Ishikawa (cell line): Measurements from ENCODE around the gene TPD52L1.

Experiments
- CEBPB ChIP-seq: IDR thresholded peaks from 2 replicates; pipeline ENCODE4 v1.6.1; 2012
- CREB1 ChIP-seq: IDR thresholded peaks from 2 replicates; pipeline ENCODE4 v1.6.1; 2012; ENCODE audit warnings: low read depth
- EGR1 ChIP-seq: IDR thresholded peaks from 2 replicates; pipeline ENCODE4 v1.6.1; 2012
- EP300 ChIP-seq: IDR thresholded peaks from 2 replicates; pipeline ENCODE4 v1.6.1; 2012; ENCODE audit warnings: borderline replicate concordance
- FOXM1 ChIP-seq: IDR thresholded peaks from 2 replicates; pipeline ENCODE4 v1.6.1; 2012; ENCODE audit warnings: low read depth, borderline replicate concordance
- NFIC ChIP-seq: IDR thresholded peaks from 2 replicates; pipeline ENCODE4 v1.6.1; 2012
- RAD21 ChIP-seq: IDR thresholded peaks from 2 replicates; pipeline ENCODE4 v1.6.1; 2012; ENCODE audit warnings: low read depth
- TAF1 ChIP-seq: IDR thresholded peaks from 2 replicates; pipeline ENCODE4 v1.6.1; 2012; ENCODE audit warnings: low read depth, mild to moderate bottlenecking
- TCF12 ChIP-seq: IDR thresholded peaks from 2 replicates; pipeline ENCODE4 v1.6.1; 2012; ENCODE audit warnings: low read depth
- TEAD4 ChIP-seq: IDR thresholded peaks from 2 replicates; pipeline ENCODE4 v1.6.1; 2012
- YY1 ChIP-seq: IDR thresholded peaks from 2 replicates; pipeline ENCODE4 v1.6.1; 2012; ENCODE audit warnings: low read depth
- ZBTB7A ChIP-seq: IDR thresholded peaks from 2 replicates; pipeline ENCODE4 v1.6.1; 2012; ENCODE audit warnings: low read depth
- TF ChIP-seq, protein P1 (sequence below): IDR thresholded peaks from 2 replicates; pipeline ENCODE4 v1.6.1; 2012
- TF ChIP-seq, protein P2 (sequence below): IDR thresholded peaks from 2 replicates; pipeline ENCODE4 v1.6.1; 2012
- TF ChIP-seq, protein P3 (sequence below): IDR thresholded peaks from 2 replicates; pipeline ENCODE4 v1.6.1; 2012; ENCODE audit warnings: low read depth, mild to moderate bottlenecking

The TPD52L1 gene

DNA sequence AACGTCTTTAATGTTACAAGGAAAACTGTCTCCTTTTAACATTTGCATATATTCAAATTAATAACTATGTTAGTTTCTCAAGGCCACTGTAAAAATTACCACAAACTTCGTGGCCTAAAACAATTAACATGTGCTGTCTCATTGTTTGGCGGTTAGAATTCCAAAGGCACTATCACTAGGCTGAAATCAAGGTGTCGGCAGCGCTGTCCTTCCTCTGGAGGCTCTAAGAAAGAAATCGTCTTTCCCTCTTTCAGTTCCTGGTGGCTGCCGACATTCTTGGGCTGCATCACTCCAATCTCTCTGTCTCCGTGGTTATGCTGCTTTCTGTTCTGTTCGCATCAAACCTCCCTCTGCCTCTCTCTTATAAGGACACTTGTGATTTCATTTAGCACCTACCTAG, 4.2 kb downstream of the TPD52L1 start:
- TF ChIP-seq TAF1 (no peak), FOXM1 (no peak), CREB1 (no peak), TCF12 (no peak), RAD21 (no peak), TEAD4 (no peak), YY1 (no peak), ZBTB7A (no peak)
- TF ChIP-seq, protein P1, sequence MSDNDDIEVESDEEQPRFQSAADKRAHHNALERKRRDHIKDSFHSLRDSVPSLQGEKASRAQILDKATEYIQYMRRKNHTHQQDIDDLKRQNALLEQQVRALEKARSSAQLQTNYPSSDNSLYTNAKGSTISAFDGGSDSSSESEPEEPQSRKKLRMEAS = no peak
- TF ChIP-seq, protein P2, sequence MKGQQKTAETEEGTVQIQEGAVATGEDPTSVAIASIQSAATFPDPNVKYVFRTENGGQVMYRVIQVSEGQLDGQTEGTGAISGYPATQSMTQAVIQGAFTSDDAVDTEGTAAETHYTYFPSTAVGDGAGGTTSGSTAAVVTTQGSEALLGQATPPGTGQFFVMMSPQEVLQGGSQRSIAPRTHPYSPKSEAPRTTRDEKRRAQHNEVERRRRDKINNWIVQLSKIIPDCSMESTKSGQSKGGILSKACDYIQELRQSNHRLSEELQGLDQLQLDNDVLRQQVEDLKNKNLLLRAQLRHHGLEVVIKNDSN = no peak
- TF ChIP-seq, protein P3, sequence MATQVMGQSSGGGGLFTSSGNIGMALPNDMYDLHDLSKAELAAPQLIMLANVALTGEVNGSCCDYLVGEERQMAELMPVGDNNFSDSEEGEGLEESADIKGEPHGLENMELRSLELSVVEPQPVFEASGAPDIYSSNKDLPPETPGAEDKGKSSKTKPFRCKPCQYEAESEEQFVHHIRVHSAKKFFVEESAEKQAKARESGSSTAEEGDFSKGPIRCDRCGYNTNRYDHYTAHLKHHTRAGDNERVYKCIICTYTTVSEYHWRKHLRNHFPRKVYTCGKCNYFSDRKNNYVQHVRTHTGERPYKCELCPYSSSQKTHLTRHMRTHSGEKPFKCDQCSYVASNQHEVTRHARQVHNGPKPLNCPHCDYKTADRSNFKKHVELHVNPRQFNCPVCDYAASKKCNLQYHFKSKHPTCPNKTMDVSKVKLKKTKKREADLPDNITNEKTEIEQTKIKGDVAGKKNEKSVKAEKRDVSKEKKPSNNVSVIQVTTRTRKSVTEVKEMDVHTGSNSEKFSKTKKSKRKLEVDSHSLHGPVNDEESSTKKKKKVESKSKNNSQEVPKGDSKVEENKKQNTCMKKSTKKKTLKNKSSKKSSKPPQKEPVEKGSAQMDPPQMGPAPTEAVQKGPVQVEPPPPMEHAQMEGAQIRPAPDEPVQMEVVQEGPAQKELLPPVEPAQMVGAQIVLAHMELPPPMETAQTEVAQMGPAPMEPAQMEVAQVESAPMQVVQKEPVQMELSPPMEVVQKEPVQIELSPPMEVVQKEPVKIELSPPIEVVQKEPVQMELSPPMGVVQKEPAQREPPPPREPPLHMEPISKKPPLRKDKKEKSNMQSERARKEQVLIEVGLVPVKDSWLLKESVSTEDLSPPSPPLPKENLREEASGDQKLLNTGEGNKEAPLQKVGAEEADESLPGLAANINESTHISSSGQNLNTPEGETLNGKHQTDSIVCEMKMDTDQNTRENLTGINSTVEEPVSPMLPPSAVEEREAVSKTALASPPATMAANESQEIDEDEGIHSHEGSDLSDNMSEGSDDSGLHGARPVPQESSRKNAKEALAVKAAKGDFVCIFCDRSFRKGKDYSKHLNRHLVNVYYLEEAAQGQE = no peak

DNA sequence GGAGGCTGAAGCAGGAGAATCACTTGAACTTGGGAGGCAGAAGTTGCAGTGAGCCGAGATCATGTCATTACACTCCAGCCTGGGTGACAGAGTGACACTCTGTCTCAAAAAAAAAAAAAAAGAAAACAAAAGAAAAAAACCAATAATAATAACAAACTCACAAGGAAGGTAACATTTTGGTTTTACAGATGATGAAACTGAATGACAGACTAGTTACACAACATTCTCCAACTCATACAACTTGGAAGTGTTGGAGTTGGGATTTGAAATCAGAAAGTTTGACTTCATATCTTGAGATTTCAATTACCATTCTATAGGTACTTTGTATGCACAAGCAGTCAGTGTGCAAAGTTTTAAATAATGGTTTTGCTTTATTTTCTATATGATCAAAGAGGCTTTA, 10.2 kb downstream of the TPD52L1 start:
- no peak for TF ChIP-seq TEAD4
- no peak for TF ChIP-seq YY1
- TF ChIP-seq FOXM1 = no peak
- no peak for TF ChIP-seq CEBPB
- TF ChIP-seq ZBTB7A = no peak
- TF ChIP-seq TAF1 = no peak
- TF ChIP-seq TCF12 = no peak
- TF ChIP-seq EP300 = no peak
- TF ChIP-seq, protein P1 = no peak
- TF ChIP-seq, protein P3 = no peak
- TF ChIP-seq NFIC = no peak
- TF ChIP-seq, protein P2 = no peak
- no peak for TF ChIP-seq EGR1

DNA sequence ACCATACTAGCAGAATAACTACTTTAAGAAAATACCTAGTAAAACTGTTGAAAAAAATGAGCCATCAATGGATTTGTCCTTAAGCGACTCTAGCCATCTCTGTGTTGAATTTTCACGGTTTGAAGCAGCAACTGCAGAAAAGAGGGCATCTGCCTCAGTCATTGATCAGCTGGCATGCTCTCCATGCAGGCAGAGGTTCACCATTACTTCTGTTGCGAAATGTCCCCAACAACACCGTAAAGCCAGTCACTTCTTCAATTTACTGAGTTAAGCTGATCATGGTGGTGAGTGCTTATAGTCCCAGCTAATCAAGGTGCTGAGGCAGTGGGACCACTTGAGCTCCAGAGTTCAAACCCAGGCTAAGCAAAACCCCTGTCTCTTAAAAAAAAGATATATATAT, 11.1 kb downstream of the TPD52L1 start:
- TF ChIP-seq, protein P1 = no peak
- TF ChIP-seq CEBPB (no peak), NFIC (no peak), RAD21 (no peak), ZBTB7A (no peak)

DNA sequence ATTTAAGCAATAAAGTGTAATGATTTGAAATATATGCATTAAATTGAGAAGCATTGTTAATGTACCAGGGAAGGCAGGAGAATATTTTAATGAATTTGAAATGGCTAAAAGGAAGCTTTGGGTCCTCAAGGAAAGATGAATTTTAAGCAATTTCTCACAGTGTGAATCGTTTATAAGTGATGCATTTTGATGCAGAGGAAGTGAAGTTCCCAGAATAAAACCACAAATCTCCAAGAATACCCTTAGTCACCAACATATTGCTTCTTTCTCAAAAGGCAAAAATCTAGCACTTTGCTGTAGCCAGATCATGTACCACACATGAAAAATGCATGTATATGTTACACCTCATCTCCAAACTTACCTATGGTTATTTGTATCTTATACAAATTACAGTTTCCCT, 11.7 kb downstream of the TPD52L1 start:
- TF ChIP-seq FOXM1 (no peak), ZBTB7A (no peak), EGR1 (no peak), RAD21 (no peak), EP300 (no peak), CREB1 (no peak), TAF1 (no peak), TCF12 (no peak), TEAD4 (no peak), CEBPB (no peak)
- TF ChIP-seq, protein P2 = no peak
- TF ChIP-seq, protein P3 = no peak
